CD4-positive, alpha-beta T cell treated with Interleukin-10 for 1 hour (primary cell): ENCODE measurements around the gene DOCK3.
"Not testable (repeated sequence)": the region's sequence is repeated elsewhere in the genome, so short reads cannot be mapped to it uniquely, and the experiment has no call there.

ENCODE experiments used
- DNase-seq: peaks from one replicate; pipeline ENCODE4 v3.0.0-alpha.2; 2020

Gene DOCK3

DNA sequence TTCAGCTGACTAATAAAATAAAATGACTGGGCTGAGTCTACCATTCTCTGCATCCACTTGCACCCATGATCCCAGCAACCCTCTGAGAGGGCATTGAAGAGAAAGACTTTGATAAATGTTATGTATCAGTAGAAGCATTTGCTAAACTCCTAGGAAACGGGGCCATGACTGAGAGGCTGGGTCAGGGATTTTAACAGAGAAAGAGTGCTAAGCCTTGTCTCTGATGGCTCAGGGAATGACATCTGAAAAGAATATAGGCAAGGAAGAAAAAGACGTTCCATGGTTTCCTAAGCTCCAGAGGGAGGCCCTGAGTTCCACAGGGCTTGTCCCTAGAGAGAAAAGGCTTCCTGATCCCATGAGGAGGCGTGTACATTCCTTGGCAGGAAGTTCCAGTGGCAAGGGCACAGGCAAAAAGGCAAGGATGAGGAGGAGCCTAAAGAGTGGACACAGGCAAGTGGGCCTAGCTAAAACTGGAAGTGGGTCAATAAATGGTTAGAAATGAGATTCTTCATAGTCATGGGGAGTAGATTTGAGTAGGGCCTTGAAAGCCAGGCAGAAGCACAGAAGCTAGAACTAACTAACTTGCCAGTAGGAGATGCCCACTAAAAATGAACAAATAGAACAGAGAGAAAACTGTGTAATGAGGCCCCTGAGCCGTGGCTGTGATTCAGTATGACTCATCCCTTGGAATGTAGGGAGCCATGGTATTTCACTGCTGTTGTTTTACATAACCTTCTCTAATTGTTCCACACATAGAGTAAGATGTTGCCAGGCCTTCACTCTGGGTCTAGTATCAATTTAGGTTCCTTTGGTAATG is 665.5 kb downstream of the DOCK3 start:
- DNase-seq = no peak

DNA sequence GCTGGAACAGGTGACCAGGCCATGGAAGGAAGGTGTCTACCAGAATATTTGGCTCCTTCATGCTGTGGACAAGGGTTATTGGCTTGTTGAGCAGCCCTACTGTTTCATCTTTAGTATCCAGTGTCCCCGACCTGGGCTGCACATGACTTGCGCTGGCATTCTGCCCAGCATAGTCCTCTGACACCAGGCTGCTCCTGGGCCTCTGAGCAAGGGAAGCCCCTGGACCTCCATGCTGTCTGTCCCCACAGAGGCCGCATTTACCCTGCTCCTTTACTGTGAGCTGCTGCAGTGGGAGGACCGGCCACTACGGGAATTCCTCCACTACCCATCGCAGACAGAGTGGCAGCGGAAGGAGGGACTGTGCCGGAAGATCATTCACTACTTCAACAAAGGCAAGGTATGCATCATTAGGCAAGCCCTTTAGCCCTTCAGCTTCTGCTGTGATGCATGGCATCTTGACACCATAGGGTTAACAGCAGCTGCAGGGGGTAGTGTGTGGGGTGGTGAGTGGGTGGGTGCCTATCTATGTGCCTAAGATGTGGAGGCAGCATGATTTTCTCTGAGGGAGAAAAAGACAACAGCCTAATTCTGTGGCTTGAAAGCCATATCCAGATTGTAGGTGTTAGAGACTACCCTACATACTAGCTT is 666.4 kb downstream of the DOCK3 start:
- no peak for DNase-seq

DNA sequence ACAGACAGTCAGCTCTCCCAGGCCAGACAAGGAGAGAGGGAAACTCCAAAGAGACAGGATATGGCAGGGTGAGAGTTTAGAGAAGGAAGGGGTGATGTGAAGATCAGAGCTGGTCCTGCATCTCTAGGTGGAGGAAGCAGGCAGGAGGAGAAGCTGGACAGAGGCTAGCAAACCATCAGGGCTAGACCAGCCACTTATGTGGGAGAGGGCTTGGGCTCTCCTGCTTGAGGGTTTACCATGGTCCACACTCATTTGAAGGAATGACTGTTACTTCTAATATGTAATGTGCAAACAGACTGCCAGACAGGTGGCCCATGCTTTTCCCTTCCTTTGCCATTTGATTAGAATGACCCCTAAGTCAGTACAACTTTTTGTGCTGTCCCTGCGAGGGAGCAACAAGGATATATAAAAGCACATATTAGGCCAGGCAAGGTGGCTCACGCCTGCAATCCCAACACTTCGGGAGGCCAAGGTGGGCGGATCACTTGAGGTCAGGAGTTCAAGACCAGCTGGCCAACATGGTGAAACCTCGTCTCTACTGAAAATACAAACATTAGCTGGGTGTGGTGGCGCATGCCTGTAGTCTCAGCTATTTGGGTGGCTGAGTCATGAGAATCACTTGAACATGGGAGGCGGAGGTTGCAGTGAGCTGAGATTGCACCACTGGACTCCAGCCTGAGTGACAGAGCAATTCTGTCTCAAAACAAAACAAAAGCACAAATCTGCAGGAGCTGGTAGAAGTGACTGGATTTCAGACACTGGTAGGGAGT is 669.4 kb downstream of the DOCK3 start:
- no peak for DNase-seq

DNA sequence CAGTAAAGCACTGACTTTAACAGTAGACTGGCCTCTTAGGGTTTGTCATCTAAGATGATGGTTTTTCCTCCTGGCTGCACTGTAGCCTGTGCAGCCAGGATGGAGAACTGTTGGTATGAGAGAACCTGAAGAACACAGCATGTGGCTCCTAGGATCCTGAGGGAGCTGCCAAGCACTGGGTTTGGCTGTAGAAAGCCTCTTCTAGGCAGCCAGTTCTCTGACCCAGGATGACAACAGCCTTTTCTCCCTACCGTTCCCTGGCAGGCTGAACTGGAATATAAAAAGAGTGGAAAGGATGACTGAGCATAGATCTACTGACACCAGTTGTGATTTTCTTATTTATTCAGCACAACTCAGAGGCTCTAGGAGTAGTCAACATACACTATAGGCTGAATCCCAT is 676.0 kb downstream of the DOCK3 start:
- no peak for DNase-seq

DNA sequence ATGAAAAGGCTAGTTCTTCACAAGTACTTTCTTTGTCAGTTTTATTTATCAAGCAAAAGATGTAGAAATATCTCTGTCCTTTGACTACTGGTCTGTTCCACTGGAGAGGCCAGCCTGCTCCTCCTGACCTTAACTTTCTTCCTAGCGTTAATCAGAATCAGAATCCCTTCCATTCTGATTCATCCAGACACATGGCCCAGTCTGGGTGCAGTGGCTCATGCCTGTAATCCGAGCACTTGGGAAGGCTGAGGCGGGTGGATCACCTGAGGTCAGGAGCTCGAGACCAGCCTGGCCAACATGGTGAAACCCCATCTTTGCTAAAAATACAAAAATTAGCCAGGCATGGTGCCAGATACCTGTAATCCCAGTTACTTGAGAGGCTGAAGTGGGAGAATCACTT is 678.4 kb downstream of the DOCK3 start:
- DNase-seq = no peak

DNA sequence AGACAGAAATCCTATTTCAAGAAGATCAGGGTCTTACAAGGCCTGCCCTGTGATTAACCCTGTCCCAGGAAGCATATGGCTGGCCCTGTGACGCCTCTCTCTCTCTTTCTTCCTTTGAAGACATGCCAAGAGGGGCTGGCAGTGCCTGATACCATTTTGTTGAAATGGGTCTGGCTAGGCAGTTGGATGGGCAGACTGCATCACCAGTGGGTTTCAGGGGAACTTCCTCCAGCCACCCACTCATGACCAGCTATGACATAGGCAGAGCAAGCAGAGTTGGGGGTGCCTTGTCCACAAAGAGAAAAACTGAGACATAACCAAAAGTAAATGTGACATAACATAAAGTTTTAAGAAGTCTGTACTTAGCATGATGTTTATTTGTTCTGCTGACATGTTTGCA is 679.0 kb downstream of the DOCK3 start:
- no peak for DNase-seq

DNA sequence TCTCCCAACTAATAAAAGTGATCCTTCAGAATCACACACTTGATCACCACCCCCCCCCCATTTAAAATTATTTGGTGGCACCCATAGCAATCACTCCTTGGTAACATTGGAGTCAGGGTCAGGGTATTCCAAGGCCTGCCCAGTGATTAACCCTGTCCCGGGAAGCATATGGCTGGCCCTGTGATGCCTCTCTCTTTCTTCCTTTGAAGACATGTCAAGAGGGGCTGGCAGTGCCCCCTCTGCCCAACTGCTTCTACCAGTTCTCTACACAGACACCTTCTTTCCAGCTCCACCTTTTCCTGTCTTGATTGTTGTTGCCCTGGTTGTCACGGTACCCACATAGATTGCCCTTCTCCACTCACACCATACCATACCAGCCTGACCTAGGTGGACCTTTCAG is 679.4 kb downstream of the DOCK3 start:
- no peak for DNase-seq

DNA sequence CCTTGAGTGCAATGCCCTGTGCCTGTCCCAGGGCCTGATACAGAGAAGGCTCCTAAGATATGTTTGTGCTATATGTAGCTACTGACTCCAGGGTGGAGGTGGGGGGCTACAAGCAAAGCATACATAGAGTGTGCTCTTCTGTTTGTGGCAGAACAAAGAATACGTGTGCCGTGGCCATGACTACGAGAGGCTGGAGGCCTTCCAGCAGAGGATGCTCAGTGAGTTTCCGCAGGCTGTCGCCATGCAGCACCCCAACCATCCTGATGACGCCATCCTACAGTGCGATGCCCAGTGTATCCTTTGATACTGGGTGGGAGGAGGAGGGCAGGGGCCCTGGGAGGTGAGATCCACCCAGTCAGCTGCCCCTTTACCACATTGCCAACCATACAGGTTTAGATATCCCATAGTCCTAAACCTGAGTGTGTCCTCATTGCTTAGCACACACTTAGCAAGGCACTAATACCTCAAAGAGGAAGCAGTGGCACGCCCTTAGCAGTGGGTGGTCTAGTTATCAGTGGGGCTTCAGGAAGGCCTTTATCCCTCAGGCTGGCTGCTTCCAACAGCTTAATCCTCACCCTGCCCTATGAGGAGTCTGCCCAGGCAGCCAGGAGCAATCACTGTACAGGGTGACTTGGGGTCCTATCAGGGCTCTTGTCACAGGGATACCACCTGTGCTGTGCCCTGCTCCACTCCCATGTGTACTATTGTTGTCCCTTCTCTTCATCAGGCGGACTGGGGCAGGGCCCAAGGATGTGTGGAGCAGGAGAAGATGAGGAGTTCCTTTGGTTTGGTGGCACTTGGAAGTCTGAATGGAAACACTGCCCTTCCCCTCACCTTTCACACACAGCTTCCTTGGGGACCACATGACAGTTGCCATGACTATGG is 680.2 kb downstream of the DOCK3 start:
- no peak for DNase-seq

DNA sequence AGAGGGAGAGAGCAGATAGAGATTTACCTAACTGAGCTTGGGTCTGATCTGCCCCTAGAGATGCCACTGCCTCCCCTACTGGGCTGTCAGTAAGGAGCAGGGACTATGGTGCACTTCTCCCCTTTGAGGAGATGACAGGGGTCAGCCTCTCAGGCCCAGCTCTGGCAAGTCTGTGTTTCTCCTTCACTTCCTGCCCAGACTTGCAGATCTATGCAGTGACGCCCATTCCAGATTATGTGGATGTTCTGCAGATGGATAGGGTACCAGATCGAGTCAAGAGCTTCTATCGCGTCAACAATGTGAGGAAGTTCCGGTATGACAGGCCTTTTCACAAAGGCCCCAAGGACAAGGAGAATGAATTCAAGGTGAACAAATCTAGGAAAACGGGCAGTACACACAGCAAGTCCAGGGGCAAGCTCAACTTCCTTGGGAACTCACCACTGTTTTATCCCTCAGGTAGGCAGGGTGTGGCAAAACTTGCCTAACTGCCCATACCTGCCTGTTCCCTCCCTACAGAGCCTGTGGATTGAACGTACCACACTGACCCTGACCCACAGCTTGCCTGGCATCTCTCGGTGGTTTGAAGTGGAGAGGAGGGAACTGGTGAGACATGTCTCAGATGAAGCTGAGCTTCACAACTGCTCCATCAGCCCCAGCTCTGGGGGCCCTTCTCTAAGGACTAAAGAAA is 681.3 kb downstream of the DOCK3 start:
- no peak for DNase-seq

DNA sequence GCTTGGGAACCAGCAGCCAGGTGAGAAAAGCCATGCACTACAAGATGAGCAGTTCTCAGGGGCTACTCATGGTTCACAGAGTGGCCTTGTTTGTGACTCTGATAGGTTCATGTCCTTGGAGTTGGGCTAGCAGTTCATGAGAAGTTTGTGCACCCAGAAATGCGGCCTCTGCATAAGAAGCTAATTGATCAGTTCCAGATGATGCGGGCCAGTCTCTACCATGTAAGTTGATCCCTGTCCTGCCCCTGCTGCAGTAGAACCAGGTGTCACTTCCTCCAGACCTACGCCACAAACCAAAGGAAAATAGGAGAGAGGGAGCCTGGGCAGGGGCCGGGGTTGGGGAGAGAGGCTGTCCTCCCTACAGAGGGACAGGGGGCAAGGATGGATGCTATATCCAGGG is 683.1 kb downstream of the DOCK3 start:
- no peak for DNase-seq

DNA sequence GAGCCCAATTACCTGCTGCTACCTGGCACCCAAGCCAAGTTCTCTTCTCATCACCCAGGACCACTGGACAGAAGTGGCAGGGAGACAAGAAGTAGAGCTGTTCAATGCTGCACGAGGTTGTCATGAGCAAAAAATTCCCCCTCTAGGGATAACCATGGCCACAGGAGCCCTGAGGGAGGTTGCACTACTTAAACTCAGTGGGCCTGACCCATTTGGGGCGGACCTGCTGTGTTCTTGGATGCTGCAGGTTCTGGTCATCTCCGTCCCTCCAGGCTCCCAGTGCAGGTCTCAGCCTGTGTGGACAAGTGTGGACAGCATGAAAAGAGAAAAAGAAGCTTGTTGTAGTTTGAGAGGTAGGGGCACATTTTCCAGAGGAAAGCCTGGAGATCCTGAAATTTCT is 684.3 kb downstream of the DOCK3 start:
- DNase-seq = no peak

DNA sequence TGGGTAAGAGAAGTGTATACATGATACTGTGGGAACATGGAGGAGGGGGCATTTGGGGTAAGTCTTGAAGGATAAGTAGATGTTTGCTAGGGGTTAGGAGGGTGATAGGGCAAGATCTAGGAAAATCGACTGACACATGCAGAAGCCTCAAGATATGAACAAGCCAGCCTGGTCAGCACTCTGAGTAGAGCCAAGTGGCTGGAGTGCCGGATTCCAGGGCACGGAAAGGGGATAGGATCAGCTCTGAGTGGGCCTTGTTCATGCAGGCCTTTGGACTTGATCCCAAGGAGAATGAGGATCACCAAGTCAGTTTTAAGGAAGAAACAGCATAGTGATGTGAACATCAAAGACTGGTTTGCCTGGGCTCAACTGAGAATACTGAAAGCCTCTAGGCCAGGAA is 686.1 kb downstream of the DOCK3 start:
- no peak for DNase-seq

DNA sequence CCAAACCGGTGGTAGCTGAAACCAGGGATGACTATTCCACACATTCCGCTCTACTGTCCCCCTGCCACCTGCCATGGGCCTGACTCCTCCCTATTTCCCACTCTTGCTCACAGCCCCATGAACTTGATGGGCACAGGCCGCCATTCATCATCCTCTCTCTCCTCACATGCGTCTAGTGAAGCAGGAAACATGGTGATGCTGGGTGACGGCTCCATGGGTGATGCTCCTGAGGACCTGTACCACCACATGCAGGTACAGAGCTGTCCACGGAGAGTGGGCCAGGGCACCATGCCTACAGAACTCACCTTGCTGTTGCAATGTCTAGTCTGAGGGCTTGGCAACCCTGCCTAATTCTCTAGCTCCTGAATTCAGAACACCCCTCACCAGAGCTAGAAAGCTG is 687.0 kb downstream of the DOCK3 start:
- no peak for DNase-seq

DNA sequence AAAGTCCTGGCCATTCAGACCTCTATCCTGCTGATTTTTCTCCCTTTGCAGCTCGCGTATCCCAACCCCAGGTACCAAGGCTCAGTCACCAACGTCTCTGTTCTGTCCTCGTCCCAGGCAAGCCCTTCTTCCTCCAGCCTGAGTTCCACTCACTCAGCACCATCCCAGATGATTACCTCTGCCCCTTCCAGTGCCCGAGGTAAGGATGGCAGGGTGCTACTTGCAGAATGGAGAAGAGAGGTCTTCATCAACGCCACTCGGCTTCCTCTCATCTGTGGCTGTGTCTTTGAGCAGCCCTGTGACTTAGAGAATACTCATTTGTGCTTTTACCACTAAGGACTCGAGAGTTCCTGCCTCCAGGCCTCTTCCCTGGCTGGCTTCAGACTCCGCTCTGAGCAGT is 687.7 kb downstream of the DOCK3 start:
- DNase-seq = no peak

DNA sequence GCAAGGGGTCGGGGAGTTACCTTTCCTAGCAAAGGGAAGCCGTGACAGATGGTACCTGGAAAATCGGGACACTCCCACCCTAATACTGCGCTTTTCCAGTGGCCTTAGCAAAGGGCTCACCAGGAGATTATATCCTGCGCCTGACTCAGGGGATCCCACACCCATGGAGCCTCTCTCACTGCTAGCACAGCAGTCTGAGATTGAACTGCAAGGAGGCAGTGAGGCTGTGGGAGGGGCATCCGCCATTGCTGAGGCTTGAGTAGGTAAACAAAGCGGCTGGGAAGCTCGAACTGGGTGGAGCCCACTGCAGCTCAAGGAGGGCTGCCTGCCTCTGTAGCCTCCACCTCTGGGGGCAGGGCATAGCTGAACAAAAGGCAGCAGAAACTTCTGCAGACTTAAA is 693.5 kb downstream of the DOCK3 start:
- DNase-seq = not testable (repeated sequence)

DNA sequence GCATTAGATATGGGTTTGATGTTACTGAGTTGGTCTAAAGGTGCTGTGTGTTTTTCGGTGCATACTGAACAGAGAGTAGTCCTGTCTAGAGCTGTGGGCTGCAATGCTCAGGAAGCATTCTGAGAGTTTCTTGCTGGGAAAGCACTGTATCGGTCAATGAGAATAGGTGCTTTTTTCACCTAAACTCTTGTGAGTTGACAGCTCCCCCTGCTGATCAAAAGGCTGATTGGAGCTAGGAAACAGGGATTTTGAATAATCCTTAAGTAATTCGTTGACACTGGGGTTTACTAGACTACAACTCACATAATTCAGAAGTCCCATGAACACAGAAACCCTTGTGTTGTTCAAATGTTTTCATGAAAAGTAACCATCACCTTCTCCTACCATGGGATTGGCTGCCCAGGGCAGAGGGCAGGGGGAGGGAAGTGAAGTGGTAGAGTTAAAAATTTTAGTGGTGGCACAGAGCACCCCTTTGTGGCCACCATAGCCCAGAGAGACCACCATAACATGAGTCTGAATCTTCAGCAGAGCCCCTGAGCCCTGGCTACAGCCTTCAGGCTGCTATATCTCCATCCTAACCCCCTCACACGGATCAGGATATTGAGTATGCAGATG is 697.3 kb downstream of the DOCK3 start:
- peak; percentile 76 for DNase-seq

DNA sequence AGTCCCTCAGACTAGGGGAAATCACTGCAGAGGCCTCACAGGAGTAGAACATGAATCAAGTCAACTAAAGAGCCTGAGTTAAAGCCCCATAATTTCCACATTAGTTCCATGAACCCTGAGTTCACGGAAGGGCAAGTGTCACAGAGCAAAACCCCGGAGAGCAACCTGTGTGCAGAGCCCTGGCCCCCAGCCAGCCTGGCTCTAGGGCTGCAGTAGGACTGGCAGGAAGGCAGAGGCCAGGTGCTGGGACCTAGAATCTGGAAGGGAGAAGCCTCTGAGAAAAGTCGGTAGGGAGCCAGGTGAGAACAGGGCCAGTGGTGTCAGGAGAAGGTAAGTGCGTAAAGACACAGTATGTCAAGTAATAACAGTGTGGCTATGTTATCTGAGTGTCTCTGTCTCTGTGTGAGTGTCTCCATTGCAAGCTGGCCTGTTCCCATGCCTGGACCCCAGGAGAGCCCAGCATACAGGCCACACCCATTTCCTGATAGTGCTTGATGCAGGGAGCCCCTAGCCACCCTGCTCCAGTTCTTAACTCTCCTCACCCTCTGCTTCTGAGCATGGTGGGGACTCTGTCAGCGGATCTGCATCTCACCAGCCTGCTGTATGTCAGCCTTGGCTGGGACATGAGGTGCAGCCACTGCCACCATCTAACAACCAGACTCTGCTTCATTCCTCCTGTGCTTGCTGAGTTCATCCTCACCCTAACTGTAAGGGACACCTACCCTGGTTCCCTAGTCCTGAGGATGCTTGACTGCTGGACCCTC is 699.1 kb downstream of the DOCK3 start:
- DNase-seq = no peak

DNA sequence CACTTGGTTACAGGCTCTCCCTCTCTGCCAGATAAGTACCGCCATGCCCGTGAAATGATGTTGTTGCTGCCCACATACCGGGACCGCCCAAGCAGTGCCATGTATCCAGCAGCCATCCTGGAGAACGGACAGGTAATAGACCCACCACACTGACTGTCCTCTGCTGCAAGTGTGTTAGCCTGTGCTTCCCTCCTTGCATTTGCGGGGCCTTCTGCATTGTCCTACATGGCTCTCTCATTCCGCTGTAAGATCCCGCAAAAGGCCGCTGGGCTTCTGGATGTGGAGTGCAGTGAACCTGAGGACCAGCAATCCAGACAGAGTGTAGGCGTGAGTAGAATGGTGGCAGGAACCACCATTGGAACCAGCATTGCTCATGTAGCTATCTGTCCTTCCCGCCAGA is 699.7 kb downstream of the DOCK3 start:
- DNase-seq = no peak

DNA sequence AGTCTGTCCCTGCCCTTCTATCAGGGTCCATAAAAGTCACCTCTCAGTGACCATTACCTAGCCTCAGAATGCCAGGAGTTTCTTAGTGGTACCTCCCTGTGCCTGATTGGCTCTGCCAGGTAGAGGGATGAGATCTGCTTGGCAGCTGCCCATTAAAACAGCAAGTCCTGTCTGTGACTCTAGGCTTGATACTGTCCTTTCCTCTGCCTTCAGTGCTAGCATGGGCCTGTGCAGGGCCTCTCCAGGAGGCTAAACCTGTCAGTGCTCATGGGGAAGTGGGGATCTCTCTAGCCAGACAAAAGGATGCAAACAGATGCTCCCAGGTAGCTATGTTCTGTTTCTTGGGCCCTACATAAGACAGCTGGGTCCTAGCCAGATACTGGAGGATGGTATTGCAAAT is 700.4 kb downstream of the DOCK3 start:
- no peak for DNase-seq

DNA sequence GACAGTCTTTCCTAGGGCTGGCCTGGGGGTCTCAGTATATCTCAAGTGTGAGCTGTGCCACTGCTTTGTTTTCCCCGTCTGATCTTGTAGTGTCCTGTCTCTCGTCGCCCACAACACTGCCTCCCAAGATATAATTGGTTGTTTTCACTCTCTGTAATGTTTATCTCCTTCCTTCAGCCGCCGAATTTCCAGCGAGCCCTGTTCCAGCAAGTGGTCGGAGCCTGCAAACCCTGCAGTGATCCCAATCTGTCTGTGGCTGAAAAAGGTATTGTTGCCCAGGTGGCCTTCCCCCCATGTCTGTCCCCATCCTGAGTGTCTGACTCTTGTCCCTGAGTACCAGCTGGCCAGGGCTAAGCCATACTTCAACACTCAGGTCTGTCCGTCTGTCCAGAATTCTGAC is 700.8 kb downstream of the DOCK3 start:
- DNase-seq = no peak

DNA sequence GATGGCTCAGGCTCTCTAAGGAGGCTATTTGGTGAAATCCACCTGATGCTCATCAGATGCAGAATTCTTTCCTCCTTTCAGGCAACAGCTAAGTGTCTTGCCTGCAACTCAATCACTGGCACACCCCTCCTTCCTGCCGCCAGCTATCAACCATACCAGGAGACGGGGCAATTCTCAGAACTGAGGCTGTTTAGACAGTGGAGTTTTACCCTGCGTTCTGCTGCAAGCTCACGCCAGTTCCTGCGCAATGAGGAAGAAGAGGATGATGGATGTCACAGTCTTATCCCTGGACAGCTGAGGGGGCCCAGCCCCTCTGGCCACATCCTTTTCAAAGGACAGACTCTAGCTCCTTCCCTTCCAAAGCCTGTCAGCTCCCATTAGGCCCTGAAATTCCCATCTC is 703.3 kb downstream of the DOCK3 start:
- DNase-seq = no peak
